Left renal cortex interstitium (tissue), 4 donors: ENCODE results near the gene SELENOI. TPM values are rescaled to one million over a fixed set of nuclear protein-coding genes. Genes with fewer than 3 reads are reported as not detected.
"Not testable (repeated sequence)": the region's sequence is repeated elsewhere in the genome, so short reads cannot be mapped to it uniquely, and the experiment has no call there.

ENCODE experiments used
- DNase-seq, 4 donors: peaks; one replicate each; pipeline ENCODE4 v3.0.0-alpha.2; 2013; ENCODE audit warnings: low read depth in 4 of 4, low spot score in 2 of 4, missing footprints in 1 of 4
- polyA plus RNA-seq, 4 donors: library from polyadenylated mRNA; unstranded; fragments of 120-200 nt; gene quantifications; one replicate each; pipeline ENCODE4 v1.2.1, GENCODE V29; 2013; ENCODE audit not compliant: insufficient read length in 4 of 4

Gene SELENOI
- polyA plus RNA-seq, 4 donors: 18.4 to 27.2 (median 21.0) TPM

DNA sequence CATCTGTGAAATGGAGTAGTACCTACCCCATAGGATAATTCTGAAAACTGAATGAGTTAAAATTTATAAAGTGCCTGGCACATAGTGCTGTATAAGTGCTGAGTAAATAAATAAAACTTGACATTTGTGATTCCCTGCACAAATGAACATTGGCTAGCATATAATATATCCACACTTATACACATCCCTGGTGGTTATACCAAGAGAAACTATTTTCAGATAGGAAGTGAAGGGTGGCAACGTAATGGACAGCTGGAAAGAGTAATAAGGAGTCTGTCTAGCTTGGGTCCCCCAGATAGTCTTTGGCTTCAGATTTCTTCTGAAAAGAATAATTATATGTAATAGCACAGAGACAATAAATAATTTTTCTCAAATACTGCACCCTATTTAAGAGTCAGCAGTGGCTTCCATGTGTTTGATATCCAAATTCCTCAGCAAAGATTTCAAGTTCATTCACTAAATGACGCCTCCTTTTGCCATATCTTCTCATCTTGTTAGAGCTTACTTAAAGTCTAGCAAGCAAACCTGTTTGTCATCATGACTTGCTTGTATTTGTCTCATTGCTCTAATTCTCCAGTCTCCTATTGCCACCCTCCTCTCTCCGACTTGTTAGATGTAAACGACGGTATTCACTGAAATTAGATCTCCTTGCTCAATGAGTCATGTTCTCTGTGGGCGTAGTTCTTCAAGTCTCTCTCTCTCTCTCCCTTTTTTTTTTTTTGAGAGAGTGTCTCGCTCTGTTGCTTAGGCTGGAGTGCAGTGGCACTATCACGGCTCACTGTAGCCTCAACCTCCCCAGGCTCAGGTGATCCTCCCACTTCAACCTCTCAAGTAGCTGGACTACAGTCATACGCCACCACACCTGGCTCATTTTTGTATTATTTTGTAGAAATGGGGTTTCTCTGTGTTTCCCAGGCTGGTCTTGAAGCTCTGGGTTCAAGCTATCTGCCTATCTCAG, 9.4 kb downstream of the SELENOI start:
- DNase-seq: peak in 1 of 4 donors; percentile 45

GRCh38 chr2:26356111-26356510, 10.2 kb downstream of the SELENOI start:
- no peak for DNase-seq

- DNase-seq: no peak
These were observed 10.8 kb downstream of the SELENOI start for GRCh38 chr2:26356771-26357170.

- no peak for DNase-seq
These were observed 14.0 kb downstream of the SELENOI start for GRCh38 chr2:26359886-26360473.

DNA sequence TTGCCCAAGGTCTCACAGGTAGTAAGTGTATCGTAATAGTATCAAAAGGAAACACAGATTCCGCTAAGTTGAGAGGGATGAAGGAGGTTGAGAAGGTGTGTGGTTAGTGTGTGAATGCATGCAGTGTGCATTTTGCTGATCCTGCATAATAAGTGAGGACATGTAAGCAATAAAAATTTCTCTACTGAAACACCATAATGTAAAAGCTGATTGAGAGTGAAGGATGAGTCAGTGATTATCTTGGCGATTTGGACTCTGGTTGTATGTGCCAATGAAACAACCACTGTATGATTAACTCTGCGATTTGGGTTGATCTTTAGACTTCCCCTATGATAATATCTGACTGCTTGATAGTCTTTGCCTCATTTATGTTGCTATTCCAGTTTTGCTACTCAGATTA, 17.4 kb downstream of the SELENOI start:
- no peak for DNase-seq

DNA sequence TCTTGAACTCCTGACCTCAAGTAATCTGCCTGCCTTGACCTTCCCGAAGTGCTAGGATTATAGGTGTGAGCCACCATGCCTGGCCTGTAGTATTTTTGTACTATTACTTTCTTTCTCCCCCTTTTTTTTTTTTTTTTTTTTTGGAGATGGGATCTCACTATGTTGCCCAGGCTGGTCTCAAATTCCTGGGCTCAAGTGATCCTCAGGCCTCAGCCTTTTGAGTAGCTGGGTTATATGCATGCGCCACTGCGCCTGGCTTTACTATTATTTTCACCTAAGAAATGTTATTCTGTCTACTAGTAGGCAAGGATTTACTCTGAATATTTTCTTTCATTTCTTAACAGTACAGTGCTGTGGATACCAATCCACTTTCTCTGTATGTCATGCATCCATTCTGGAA, 18.0 kb downstream of the SELENOI start:
- DNase-seq: no peak

GRCh38 chr2:26364669-26365068, 18.7 kb downstream of the SELENOI start:
- DNase-seq: no peak

GRCh38 chr2:26366957-26367356, 21.0 kb downstream of the SELENOI start:
- DNase-seq: no peak

DNA sequence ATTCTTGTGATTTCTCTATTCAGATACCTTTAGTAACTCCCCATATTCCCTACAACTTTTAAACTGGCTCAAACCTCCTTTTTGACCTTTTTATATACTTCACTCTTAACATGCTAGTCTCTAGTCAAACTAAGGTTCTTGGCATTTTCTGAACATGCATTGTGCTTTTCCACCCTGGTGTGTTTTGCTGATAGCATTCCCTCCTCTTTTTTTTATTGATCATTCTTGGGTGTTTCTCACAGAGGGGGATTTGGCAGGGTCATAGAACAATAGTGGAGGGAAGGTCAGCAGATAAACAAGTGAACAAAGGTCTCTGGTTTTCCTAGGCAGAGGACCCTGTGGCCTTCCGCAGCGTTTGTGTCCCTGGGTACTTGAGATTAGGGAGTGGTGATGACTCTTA, 23.7 kb downstream of the SELENOI start:
- DNase-seq: not testable (repeated sequence)

DNA sequence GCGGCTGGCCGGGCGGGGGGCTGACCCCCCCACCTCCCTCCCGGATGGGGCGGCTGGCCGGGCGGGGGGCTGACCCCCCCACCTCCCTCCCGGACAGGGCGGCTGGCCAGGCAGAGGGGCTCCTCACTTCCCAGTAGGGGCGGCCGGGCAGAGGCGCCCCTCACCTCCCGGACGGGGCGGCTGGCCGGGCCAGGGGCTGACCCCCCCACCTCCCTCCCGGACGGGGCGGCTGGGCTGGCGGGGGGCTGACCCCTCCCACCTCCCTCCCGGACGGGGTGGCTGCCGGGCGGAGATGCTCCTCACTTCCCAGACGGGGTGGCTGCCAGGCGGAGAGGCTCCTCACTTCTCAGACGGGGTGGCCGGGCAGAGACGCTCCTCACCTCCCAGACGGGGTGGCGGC, 25.0 kb downstream of the SELENOI start:
- not testable (repeated sequence) for DNase-seq

DNA sequence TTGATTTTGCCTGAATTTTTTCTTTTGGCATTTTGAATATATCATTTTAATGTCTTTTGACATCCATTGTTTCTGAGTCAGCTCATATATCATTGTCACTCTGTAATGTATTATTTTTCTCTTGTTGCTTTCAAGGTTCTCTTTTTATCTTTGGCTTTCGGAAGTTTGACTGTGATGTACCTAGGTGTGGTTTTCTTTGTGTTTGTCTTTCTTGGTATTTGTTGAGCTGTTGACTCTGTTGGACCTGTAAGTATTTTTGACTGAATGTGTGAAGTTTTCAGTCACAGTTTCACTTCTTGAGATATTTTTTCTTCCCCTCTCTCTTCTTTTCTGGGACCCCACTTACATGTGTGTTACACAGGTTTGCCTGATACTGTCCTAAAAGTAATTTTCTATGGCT, 30.9 kb downstream of the SELENOI start:
- no peak for DNase-seq

GRCh38 chr2:26380281-26380680, 34.3 kb downstream of the SELENOI start:
- DNase-seq: no peak

- no peak for DNase-seq
These were observed 36.6 kb downstream of the SELENOI start for GRCh38 chr2:26382564-26382963.

DNA sequence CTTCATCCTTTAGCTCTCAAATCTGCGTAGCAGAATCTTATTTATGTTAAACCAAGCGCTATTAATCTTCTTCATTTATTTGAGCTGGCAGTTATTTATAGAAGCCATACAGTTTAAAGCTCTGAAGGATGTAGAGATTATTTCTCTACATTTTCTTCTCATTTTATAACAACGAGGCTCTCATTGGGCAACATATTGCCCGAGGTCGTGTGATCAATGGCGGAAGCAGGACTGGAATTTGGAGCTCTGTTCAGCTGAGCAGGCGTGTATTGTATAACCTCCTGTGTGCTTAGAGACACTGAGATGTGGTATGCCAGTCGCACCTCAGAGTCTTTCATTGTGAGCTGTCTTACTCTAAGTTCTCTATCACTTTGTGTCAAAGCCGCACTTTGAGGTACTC, 38.2 kb downstream of the SELENOI start:
- DNase-seq: no peak

DNA sequence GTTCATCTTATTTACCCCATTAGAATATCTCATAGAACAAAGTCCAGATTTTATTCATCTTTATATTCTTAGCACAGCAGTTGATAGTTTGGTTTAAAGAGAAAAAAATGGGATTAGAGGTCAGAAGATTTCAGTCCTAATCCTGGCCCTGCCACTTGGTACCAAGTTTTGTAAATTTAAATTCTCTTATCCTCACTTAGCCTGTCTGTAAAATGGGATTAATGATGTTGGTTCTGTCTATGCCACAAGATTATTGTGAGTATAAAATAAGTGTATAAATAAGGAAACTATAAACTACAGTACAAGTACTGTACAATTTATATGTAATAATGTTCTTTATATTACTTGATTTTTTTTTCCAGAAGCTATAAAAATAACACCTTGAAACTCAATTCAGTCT, 38.7 kb downstream of the SELENOI start:
- DNase-seq: no peak

DNA sequence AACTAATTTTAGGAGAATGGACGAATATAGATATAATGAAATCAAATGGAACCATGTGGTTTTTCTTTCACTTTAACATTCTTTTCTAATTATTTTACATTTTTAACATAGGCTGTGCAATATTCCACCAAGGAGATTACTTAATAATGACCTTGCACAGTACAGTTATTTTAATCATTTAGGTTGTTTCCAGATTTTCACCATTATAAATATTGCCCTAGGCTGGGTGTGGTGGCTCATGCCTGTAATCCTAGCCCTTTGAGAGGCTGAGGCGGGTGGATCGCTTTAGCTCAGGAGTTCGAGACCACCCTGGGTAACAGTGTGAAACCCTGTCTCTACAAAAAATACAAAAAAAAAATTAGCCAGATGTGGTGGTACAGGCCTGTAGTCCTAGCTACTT, 41.2 kb downstream of the SELENOI start:
- no peak for DNase-seq

GRCh38 chr2:26394694-26395093, 48.8 kb downstream of the SELENOI start:
- DNase-seq: no peak

- no peak for DNase-seq
These were observed 49.5 kb downstream of the SELENOI start for GRCh38 chr2:26395394-26395793.

DNA sequence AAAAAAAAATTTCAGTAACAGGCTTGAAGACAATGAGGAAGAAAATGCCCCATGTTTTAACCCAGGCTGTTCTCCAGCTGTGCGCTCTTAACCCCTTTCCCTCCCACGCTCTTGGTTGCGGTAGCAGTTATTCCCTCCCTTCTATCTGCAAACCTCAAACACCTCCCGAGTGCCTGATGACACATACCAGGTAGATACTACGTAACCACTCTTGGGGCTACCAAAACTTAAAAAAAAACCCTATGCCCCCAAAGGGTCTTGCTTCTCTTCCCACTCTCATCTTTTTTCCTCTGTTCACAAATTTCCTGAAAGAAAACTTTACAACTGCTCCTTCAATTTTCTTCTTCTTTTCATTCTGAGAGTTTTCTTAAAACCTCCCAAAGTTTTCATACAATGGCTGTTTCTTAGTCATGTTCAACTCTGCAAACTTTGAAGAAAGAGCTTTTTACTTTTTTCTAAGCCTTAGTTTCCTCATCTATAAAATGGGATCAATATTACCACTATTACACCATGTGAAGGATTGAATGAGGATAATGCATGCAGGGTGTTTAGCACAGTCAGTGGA, 50.9 kb downstream of the SELENOI start:
- no peak for DNase-seq

DNA sequence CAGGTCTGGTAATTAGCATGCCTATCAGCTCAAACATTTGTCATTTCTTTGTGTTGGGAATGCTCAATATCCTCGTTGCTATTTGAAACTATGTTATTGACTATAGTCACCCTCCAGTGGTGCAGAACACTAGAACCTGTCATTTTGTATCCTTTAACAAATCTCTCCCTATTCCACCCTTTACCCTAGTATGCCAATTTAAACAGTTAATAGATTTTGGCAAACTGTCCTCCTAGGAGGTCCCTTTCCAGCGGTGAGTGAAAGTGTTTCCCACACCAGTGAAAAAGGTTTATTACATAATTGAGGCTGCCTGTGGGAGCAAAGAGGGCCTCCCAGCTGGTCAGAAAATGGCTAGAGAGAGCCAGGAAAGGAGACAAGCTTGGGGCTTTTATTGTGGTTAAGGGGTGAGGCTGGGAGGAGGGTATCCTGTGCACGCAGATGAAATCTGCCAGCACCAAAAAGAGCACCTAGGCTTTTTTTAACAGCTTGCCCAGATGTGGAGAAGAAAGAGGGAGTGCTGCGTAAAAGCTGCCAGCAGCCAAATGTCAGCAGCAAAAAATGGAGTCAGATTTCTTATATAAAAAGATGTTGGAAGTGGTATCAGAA, 53.9 kb downstream of the SELENOI start:
- no peak for DNase-seq

DNA sequence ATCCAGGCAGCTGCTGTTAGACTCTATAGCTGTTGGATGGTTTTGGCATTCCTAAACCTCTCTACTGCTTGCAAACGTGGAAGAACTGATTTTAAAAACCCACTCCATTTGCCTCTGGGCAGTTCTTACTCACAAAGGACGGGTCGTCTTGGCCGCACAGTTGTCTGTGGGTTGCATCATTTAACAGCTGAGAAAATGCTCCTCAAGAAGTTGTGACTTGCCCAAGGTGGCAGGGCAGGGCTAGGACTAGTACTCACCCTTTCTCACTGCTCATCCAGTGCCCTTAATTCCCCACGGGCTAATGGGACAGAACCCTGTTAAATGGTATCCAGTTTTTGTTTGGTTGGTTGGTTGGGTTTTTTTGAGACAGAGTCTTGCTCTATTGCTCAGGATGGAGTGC, 54.8 kb downstream of the SELENOI start:
- DNase-seq: no peak
